B cell (primary cell): ENCODE results near the gene CFL1. TPM values are rescaled to one million over a fixed set of nuclear protein-coding genes. Genes with fewer than 3 reads are reported as not detected.
"Not testable (repeated sequence)": the region's sequence is repeated elsewhere in the genome, so short reads cannot be mapped to it uniquely, and the experiment has no call there.

Experiments
- ATAC-seq: fragments of 200-7000 bp; cut with Tn5 transposase; one replicate; pipeline ENCODE4 v1.10.0; 2021; ENCODE audit warnings: low read depth, mild to moderate bottlenecking, moderate number of reproducible peaks, moderate library complexity
- CTCF ChIA-PET: fragments of 350-600 bp; sonication (Branson Sonifier 250); formaldehyde crosslinking; loops from one replicate; lab custom pipeline; 2021; ENCODE audit warnings: antibody characterized with exemption, inconsistent platforms; lab: Charles Lee
- POLR2A ChIA-PET: fragments of 350-600 bp; sonication (Branson Sonifier 250); formaldehyde crosslinking; loops from one replicate; lab custom pipeline; 2021; ENCODE audit warnings: antibody characterized with exemption; lab: Charles Lee
- DNase-seq: peaks from one replicate; pipeline ENCODE4 v3.0.0; 2013
- H2AFZ ChIP-seq: 2 replicates; pipeline ENCODE4 v1.6.1; 2012; ENCODE audit warnings: mild to moderate bottlenecking, low read depth, low read length; ENCODE audit not compliant: insufficient read depth, poor library complexity, severe bottlenecking
- H3K27ac ChIP-seq, 2 donors: 1 replicate in 1 of 2; 2 replicates in 1 of 2; pipeline ENCODE4 v1.5.1; 2012 to 2013; ENCODE audit warnings: low read length in 2 of 2, mild to moderate bottlenecking in 2 of 2, moderate library complexity in 1 of 2
- H3K27me3 ChIP-seq, 4 experiments: fragments of 200-600 bp in 1 of 4; sonication (generic) in 1 of 4; replicated peaks in 1 of 4; 1 replicate in 2 of 4; 2 replicates in 2 of 4; pipeline versions ENCODE4 v1.6.1 to v1.7.0; 2013 to 2016; ENCODE audit warnings: low read length in 3 of 4, mild to moderate bottlenecking in 2 of 4, mixed read lengths in 1 of 4, moderate library complexity in 1 of 4; ENCODE audit not compliant: insufficient read depth in 4 of 4, control insufficient read depth in 3 of 4; ENCODE audit errors: control extremely low read depth in 1 of 4
- H3K36me3 ChIP-seq, 2 experiments: replicated peaks in 1 of 2; 1 replicate in 1 of 2; 2 replicates in 1 of 2; pipeline versions ENCODE4 v1.6.1 to v1.7.1; 2013; ENCODE audit warnings: low read length in 1 of 2; ENCODE audit not compliant: insufficient read depth in 2 of 2, control insufficient read depth in 1 of 2; ENCODE audit errors: control extremely low read depth in 1 of 2, extremely low read depth in 1 of 2
- H3K4me1 ChIP-seq, 2 donors: fragments of 200-600 bp in 1 of 2; sonication (generic) in 1 of 2; 1 replicate in 1 of 2; 2 replicates in 1 of 2; pipeline versions ENCODE4 v1.5.1 to v1.6.1; 2013 to 2017; ENCODE audit warnings: low read length in 2 of 2; ENCODE audit not compliant: control insufficient read depth in 2 of 2, insufficient read depth in 2 of 2
- H3K4me2 ChIP-seq: replicated peaks from 2 replicates; pipeline ENCODE3; 2012; ENCODE audit warnings: mild to moderate bottlenecking, low read depth, low read length; ENCODE audit not compliant: poor library complexity, severe bottlenecking
- H3K4me3 ChIP-seq, 5 experiments: fragments of 200-600 bp in 1 of 5; sonication (generic) in 1 of 5; 1 replicate in 3 of 5; 2 replicates in 2 of 5; pipeline versions ENCODE4 v1.5.1 to v1.7.0; 2011 to 2016; ENCODE audit warnings: low read length in 4 of 5, mild to moderate bottlenecking in 4 of 5, low read depth in 2 of 5, control low read depth in 1 of 5, moderate library complexity in 1 of 5; ENCODE audit not compliant: insufficient read depth in 1 of 5; ENCODE audit errors: control extremely low read depth in 1 of 5, extremely low read depth in 1 of 5
- H3K79me2 ChIP-seq: fragments of 200-600 bp; sonication (generic); one replicate; pipeline ENCODE4 v1.6.0; 2016; ENCODE audit warnings: low read length; ENCODE audit not compliant: control insufficient read depth, insufficient read depth
- H3K9ac ChIP-seq: fragments of 200-600 bp; sonication (generic); 2 replicates; pipeline ENCODE4 v1.6.1; 2017; ENCODE audit warnings: mild to moderate bottlenecking, low read length, moderate library complexity
- H3K9me3 ChIP-seq, 3 donors: one replicate each; pipeline versions ENCODE4 v1.6.1 to v1.7.1; 2013; ENCODE audit warnings: low read length in 2 of 3; ENCODE audit not compliant: control insufficient read depth in 2 of 3, insufficient read depth in 1 of 3; ENCODE audit errors: control extremely low read depth in 1 of 3
- H4K20me1 ChIP-seq: 2 replicates; pipeline ENCODE4 v1.6.0; 2012; ENCODE audit warnings: mild to moderate bottlenecking, low read length; ENCODE audit not compliant: insufficient read depth, control insufficient read depth, poor library complexity, severe bottlenecking
- H3K27ac Mint-ChIP-seq: one replicate; pipeline ENCODE4 v1.8.0; 2021; ENCODE audit warnings: mixed read lengths
- H3K27me3 Mint-ChIP-seq: one replicate; pipeline ENCODE4 v1.8.0; 2021; ENCODE audit warnings: mixed read lengths
- H3K4me1 Mint-ChIP-seq: one replicate; pipeline ENCODE4 v1.8.0; 2021; ENCODE audit warnings: mixed read lengths
- H3K4me3 Mint-ChIP-seq: one replicate; pipeline ENCODE4 v1.8.0; 2021; ENCODE audit warnings: mixed read lengths
- H3K9me3 Mint-ChIP-seq: one replicate; pipeline ENCODE4 v1.8.0; 2022; ENCODE audit warnings: mixed read lengths; ENCODE audit not compliant: insufficient read depth
- EZH2 ChIP-seq: IDR thresholded peaks from 2 replicates; pipeline ENCODE4 v1.6.1; 2012; ENCODE audit warnings: borderline replicate concordance, low read depth, mild to moderate bottlenecking, moderate library complexity, low read length; ENCODE audit not compliant: insufficient read depth, poor library complexity, severe bottlenecking
- WGBS: methylation state at CpG from one replicate; pipeline ENCODE4 v1.1.5; 2013; ENCODE audit warnings: missing lambda C conversion rate; ENCODE audit not compliant: insufficient coverage; 5-methylcytosine and 5-hydroxymethylcytosine counted together
- intact Hi-C: fragments of 100-400 bp; cut with micrococcal nuclease; formaldehyde crosslinking; loops from one replicate; pipeline ENCODE4 v1.10.0; 2022
- polyA plus RNA-seq: library from polyadenylated mRNA; depleted of rRNA; stranded (reverse); fragments of >200 nt; gene quantifications from 2 replicates; pipeline ENCODE4 v1.2.3, GENCODE V29; 2012
- total RNA-seq, 2 donors: library from RNA; stranded (reverse); fragments of 120-200 nt in 1 of 2; gene quantifications; 1 replicate in 1 of 2; 2 replicates in 1 of 2; pipeline versions ENCODE4 v1.2.3 to v1.2.4, GENCODE V29; 2013 to 2022
- TF ChIP-seq, protein P1 (sequence below): fragments of 200-600 bp; IDR thresholded peaks from one replicate; pipeline ENCODE4 v1.8.0; 2022; ENCODE audit warnings: antibody characterized with exemption, mild to moderate bottlenecking

CFL1 gene
- total and polyA plus RNA-seq, 2 donors (not counting 1 experiment from before 2014, with no cell fraction given): 455 to 990 TPM

DNA sequence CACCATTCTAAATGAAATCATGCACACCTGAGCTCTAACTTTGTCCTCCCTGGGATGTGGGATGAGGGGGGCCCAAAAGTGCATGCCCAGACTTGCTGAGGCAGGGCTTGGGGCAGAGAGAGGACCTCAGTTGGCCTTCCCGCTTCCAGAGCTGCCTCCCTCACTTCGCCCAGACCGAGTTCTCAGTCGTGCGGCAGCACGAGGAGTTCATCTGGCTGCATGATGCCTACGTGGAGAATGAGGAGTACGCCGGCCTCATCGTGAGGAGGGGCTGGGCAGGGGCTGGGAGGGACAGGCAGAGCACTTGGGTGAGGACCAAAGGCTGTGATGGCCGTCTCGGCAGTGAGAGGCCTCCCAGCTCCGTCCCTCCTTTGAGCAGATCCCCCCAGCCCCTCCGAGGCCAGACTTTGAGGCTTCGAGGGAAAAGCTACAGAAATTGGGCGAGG lies 8.2 kb downstream of the CFL1 start:
- peaks cover 0 to 3% of the 10 kb centered on the region in 2 donors for H3K4me1 ChIP-seq
- intact Hi-C loops: no loop called here
- no peak overlapping the region for H3K4me3 Mint-ChIP-seq
- peaks cover 14% of the 10 kb centered on the region for H3K4me1 Mint-ChIP-seq
- peaks cover 44% of the 10 kb centered on the region for H4K20me1 ChIP-seq
- no peak overlapping the region for H3K27ac Mint-ChIP-seq
- peaks cover 16% of the 10 kb centered on the region for H3K79me2 ChIP-seq
- no peak for TF ChIP-seq EZH2
- TF ChIP-seq, protein P1, sequence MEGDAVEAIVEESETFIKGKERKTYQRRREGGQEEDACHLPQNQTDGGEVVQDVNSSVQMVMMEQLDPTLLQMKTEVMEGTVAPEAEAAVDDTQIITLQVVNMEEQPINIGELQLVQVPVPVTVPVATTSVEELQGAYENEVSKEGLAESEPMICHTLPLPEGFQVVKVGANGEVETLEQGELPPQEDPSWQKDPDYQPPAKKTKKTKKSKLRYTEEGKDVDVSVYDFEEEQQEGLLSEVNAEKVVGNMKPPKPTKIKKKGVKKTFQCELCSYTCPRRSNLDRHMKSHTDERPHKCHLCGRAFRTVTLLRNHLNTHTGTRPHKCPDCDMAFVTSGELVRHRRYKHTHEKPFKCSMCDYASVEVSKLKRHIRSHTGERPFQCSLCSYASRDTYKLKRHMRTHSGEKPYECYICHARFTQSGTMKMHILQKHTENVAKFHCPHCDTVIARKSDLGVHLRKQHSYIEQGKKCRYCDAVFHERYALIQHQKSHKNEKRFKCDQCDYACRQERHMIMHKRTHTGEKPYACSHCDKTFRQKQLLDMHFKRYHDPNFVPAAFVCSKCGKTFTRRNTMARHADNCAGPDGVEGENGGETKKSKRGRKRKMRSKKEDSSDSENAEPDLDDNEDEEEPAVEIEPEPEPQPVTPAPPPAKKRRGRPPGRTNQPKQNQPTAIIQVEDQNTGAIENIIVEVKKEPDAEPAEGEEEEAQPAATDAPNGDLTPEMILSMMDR: no peak
- no peak for ATAC-seq
- peak; percentile 12 for DNase-seq
- no peaks in the 10 kb centered on the region for H3K27me3 ChIP-seq
- ChIA-PET CTCF (interaction anchor here (0.6 to 2.8 kb wide), 3 partner anchors 11 to 170 kb away, joined by 3 to 15 read pairs (median 6); partner anchors contain the start of gene MUS81), POLR2A (interaction anchor here (1.5 kb wide), 1 partner anchor 16 kb away, joined by 3 read pairs; the partner anchor contains the start of gene SNX32)
- peaks cover 0 to 45% of the 10 kb centered on the region in 2 experiments for H3K36me3 ChIP-seq
- no peak overlapping the region for H3K27ac ChIP-seq
- no peaks in the 10 kb centered on the region for H3K9me3 Mint-ChIP-seq
- no peaks in the 10 kb centered on the region for H3K27me3 Mint-ChIP-seq
- peaks cover 0 to 15% (median 0%) of the 10 kb centered on the region in 3 donors for H3K9me3 ChIP-seq
- no peak overlapping the region for H2AFZ ChIP-seq
- H3K4me2 ChIP-seq: no peak overlapping the region
- no peak overlapping the region for H3K9ac ChIP-seq
- H3K4me3 ChIP-seq: no peak overlapping the region
- 89% methylated on average over 15 of the region's 16 CpGs for WGBS

DNA sequence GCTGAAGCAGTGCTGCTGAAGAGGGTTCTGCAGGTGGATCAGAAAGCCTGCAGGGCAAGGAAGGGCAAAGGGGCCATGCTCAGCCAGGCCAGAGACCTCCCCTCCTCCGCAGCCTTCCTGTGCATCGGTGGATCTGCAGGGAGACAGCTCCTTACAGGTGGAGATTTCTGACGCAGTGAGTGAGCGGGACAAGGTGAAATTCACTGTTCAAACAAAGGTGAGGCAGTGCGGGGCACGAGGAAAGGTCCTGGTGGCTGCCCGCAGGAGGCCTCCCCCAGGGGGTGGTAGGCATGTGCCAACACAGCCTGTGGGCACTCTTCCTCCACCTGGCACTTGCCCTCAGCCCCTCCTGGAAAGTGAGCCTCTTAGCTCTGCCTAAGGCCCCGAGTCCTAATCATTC lies 8.6 kb downstream of the CFL1 start:
- Histone ChIP-seq H3K36me3 (peaks cover 0 to 40% of the 10 kb centered on the region in 2 experiments), H3K27me3 (no peaks in the 10 kb centered on the region), H3K4me2 (no peak overlapping the region), H3K4me3 (no peak overlapping the region), H3K9ac (no peak overlapping the region), H3K27ac (no peak overlapping the region), H3K79me2 (peaks cover 12% of the 10 kb centered on the region), H4K20me1 (peaks cover 40% of the 10 kb centered on the region), H3K9me3 (peaks cover 0 to 15% (median 0%) of the 10 kb centered on the region in 3 donors), H2AFZ (no peak overlapping the region), H3K4me1 (peaks cover 0 to 1% of the 10 kb centered on the region in 2 donors)
- Mint-ChIP-seq H3K27me3 (no peaks in the 10 kb centered on the region), H3K4me3 (no peak overlapping the region), H3K4me1 (peaks cover 11% of the 10 kb centered on the region), H3K9me3 (no peaks in the 10 kb centered on the region), H3K27ac (no peak overlapping the region)
- TF ChIP-seq EZH2: no peak
- TF ChIP-seq, protein P1: no peak
- 87% methylated on average over 7 of the region's 8 CpGs for WGBS
- ChIA-PET POLR2A (interaction anchor here (1.5 kb wide), 1 partner anchor 16 kb away, joined by 3 read pairs; the partner anchor contains the start of gene SNX32), CTCF (interaction anchor here (2.1 to 2.8 kb wide), 2 partner anchors 11 to 36 kb away, joined by 6 to 15 read pairs; partner anchors contain the start of gene MUS81)
- DNase-seq (peak; percentile 17), ATAC-seq (no peak)
- intact Hi-C loops: no loop called here

DNA sequence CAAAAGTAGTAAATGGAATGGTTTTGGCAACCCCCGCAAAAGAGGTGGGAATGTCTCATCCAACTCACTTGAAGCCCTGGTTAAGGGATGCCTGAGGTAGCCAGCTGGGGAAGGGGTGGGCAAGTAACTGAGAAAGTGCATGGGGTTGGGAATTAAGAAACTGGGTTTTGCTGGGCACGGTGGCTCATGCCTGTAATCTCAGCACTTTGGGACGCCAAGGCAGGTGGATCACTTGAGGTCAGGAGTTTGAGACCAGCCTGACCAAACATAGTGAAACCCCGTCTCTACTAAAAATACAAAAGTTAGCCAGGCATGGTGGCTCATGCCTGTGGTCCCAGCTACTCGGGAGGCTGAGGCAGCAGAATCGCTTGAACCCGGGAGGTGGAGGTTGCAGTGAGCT lies 9.3 kb downstream of the CFL1 start:
- not testable (repeated sequence) for DNase-seq, H3K4me2 ChIP-seq

More for the DNA sequence above, 9.3 kb downstream of the CFL1 start:
- H3K4me3 Mint-ChIP-seq, H3K27me3 Mint-ChIP-seq, H3K4me1 Mint-ChIP-seq, H3K9me3 Mint-ChIP-seq, H2AFZ ChIP-seq, H3K27ac ChIP-seq, H3K4me3 ChIP-seq, H3K9ac ChIP-seq, intact Hi-C loops, H3K27me3 ChIP-seq, H3K79me2 ChIP-seq, H3K4me1 ChIP-seq, ATAC-seq: not testable (repeated sequence)
- H3K36me3 ChIP-seq: peaks cover 0 to 34% of the 10 kb centered on the region in 2 experiments
- peaks cover 33% of the 10 kb centered on the region for H4K20me1 ChIP-seq
- WGBS: 79% methylated on average over 5 of the region's 7 CpGs
- H3K27ac Mint-ChIP-seq: peak overlapping the region; percentile 26
- peaks cover 0 to 15% (median 0%) of the 10 kb centered on the region in 3 donors for H3K9me3 ChIP-seq
- CTCF ChIA-PET: interaction anchor here (0.8 to 2.1 kb wide), 3 partner anchors 11 to 69 kb away, joined by 3 to 6 read pairs (median 4); partner anchors contain the start of gene MUS81
- POLR2A ChIA-PET: interaction anchor here (0.7 kb wide), 1 partner anchor 8 kb away, joined by 3 read pairs; no protein-coding TSS in a partner anchor
